Measurements from ENCODE around the gene PCNX2.

The PCNX2 gene

GRCh38 chr1:232999956-233000625 lies 295.4 kb downstream of the PCNX2 start:
- Histone ChIP-seq H3K4me3 (replicated peaks; ENCODE audit: low read depth, low read length) (no peak overlapping the region), H3K36me3 (ENCODE audit: control insufficient read depth, insufficient read depth, low read length) (peaks cover 3% of the 10 kb centered on the region), H3K27me3 (replicated peaks; ENCODE audit: control insufficient read depth, insufficient read depth, low read length) (no peaks in the 10 kb centered on the region)
- DNase-seq (ENCODE audit: extremely low read depth, insufficient read length) = no peak
- TF ChIP-seq, protein P1, sequence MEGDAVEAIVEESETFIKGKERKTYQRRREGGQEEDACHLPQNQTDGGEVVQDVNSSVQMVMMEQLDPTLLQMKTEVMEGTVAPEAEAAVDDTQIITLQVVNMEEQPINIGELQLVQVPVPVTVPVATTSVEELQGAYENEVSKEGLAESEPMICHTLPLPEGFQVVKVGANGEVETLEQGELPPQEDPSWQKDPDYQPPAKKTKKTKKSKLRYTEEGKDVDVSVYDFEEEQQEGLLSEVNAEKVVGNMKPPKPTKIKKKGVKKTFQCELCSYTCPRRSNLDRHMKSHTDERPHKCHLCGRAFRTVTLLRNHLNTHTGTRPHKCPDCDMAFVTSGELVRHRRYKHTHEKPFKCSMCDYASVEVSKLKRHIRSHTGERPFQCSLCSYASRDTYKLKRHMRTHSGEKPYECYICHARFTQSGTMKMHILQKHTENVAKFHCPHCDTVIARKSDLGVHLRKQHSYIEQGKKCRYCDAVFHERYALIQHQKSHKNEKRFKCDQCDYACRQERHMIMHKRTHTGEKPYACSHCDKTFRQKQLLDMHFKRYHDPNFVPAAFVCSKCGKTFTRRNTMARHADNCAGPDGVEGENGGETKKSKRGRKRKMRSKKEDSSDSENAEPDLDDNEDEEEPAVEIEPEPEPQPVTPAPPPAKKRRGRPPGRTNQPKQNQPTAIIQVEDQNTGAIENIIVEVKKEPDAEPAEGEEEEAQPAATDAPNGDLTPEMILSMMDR (IDR thresholded peaks at IDR 0.05; ENCODE audit: insufficient read depth, low read length, poor library complexity, severe bottlenecking) = no peak

GRCh38 chr1:232998646-232999045 lies 296.9 kb downstream of the PCNX2 start:
- no peak overlapping the region for H3K4me3 ChIP-seq (replicated peaks; ENCODE audit: low read depth, low read length)
- TF ChIP-seq, protein P1 (IDR thresholded peaks at IDR 0.05; ENCODE audit: insufficient read depth, low read length, poor library complexity, severe bottlenecking) = no peak
- H3K36me3 ChIP-seq (ENCODE audit: control insufficient read depth, insufficient read depth, low read length) = peaks cover 3% of the 10 kb centered on the region
- DNase-seq (ENCODE audit: extremely low read depth, insufficient read length) = no peak
- no peaks in the 10 kb centered on the region for H3K27me3 ChIP-seq (replicated peaks; ENCODE audit: control insufficient read depth, insufficient read depth, low read length)

GRCh38 chr1:232998138-232998537 lies 297.4 kb downstream of the PCNX2 start:
- H3K27me3 ChIP-seq (replicated peaks; ENCODE audit: control insufficient read depth, insufficient read depth, low read length) = no peaks in the 10 kb centered on the region
- no peak overlapping the region for H3K4me3 ChIP-seq (replicated peaks; ENCODE audit: low read depth, low read length)
- DNase-seq (ENCODE audit: extremely low read depth, insufficient read length) = no peak
- TF ChIP-seq, protein P1 (IDR thresholded peaks at IDR 0.05; ENCODE audit: insufficient read depth, low read length, poor library complexity, severe bottlenecking) = no peak
- H3K36me3 ChIP-seq (ENCODE audit: control insufficient read depth, insufficient read depth, low read length) = peaks cover 3% of the 10 kb centered on the region

GRCh38 chr1:232996143-232996542 lies 299.4 kb downstream of the PCNX2 start:
- Histone ChIP-seq H3K4me3 (replicated peaks; ENCODE audit: low read depth, low read length) (no peak overlapping the region), H3K27me3 (replicated peaks; ENCODE audit: control insufficient read depth, insufficient read depth, low read length) (no peaks in the 10 kb centered on the region), H3K36me3 (ENCODE audit: control insufficient read depth, insufficient read depth, low read length) (peaks cover 3% of the 10 kb centered on the region)
- TF ChIP-seq, protein P1 (IDR thresholded peaks at IDR 0.05; ENCODE audit: insufficient read depth, low read length, poor library complexity, severe bottlenecking) = no peak
- DNase-seq (ENCODE audit: extremely low read depth, insufficient read length) = no peak

GRCh38 chr1:232995189-232995588 lies 300.3 kb downstream of the PCNX2 start:
- DNase-seq (ENCODE audit: extremely low read depth, insufficient read length) = no peak
- TF ChIP-seq, protein P1 (IDR thresholded peaks at IDR 0.05; ENCODE audit: insufficient read depth, low read length, poor library complexity, severe bottlenecking) = no peak
- Histone ChIP-seq H3K27me3 (replicated peaks; ENCODE audit: control insufficient read depth, insufficient read depth, low read length) (no peaks in the 10 kb centered on the region), H3K36me3 (ENCODE audit: control insufficient read depth, insufficient read depth, low read length) (peaks cover 2% of the 10 kb centered on the region), H3K4me3 (replicated peaks; ENCODE audit: low read depth, low read length) (no peak overlapping the region)

- H3K36me3 ChIP-seq (ENCODE audit: control insufficient read depth, insufficient read depth, low read length) = peaks cover 2% of the 10 kb centered on the region
- TF ChIP-seq, protein P1 (IDR thresholded peaks at IDR 0.05; ENCODE audit: insufficient read depth, low read length, poor library complexity, severe bottlenecking) = no peak
- no peaks in the 10 kb centered on the region for H3K27me3 ChIP-seq (replicated peaks; ENCODE audit: control insufficient read depth, insufficient read depth, low read length)
- DNase-seq (ENCODE audit: extremely low read depth, insufficient read length) = no peak
- H3K4me3 ChIP-seq (replicated peaks; ENCODE audit: low read depth, low read length) = no peak overlapping the region
Observed at GRCh38 chr1:232993555-232993954, 302.0 kb downstream of the PCNX2 start.

Data from GM06990 (cell line).